Dedifferentiated amniotic fluid mesenchymal stem cell (primary cell): ENCODE measurements around the gene NAP1L5.

ENCODE experiments used
- DNase-seq: peaks from one replicate; pipeline ENCODE4 v3.0.0-alpha.2; 2016; ENCODE audit errors: extremely low spot score

Gene NAP1L5

GRCh38 chr4:88722276-88722780 is 24.7 kb upstream of the NAP1L5 start:
- no peak for DNase-seq

- DNase-seq = no peak
These were observed 23.1 kb upstream of the NAP1L5 start for GRCh38 chr4:88720451-88721428.

- no peak for DNase-seq
These were observed 21.8 kb upstream of the NAP1L5 start for GRCh38 chr4:88719381-88719780.

- no peak for DNase-seq
These were observed 20.5 kb upstream of the NAP1L5 start for GRCh38 chr4:88718098-88718497.

GRCh38 chr4:88713782-88714181 is 16.2 kb upstream of the NAP1L5 start:
- DNase-seq = no peak

GRCh38 chr4:88709989-88710388 is 12.4 kb upstream of the NAP1L5 start:
- no peak for DNase-seq

- peak; percentile 72 for DNase-seq
These were observed 8.9 kb upstream of the NAP1L5 start for GRCh38 chr4:88706574-88706973.

- peak; percentile 40 for DNase-seq
These were observed 8.3 kb upstream of the NAP1L5 start for GRCh38 chr4:88705805-88706492.

- DNase-seq = no peak
These were observed 7.6 kb upstream of the NAP1L5 start for GRCh38 chr4:88705223-88705622.

- DNase-seq = no peak
These were observed 5.2 kb upstream of the NAP1L5 start for GRCh38 chr4:88702782-88703181.

- no peak for DNase-seq
These were observed 890 bp upstream of the NAP1L5 start for GRCh38 chr4:88698519-88698918.

- DNase-seq = no peak
These were observed 488 bp downstream of the NAP1L5 start for GRCh38 chr4:88697141-88697540.

- DNase-seq = no peak
These were observed 999 bp downstream of the NAP1L5 start for GRCh38 chr4:88696630-88697029.

- DNase-seq = no peak
These were observed 3.8 kb downstream of the NAP1L5 start for GRCh38 chr4:88693792-88694191.

GRCh38 chr4:88690355-88690754 is 7.3 kb downstream of the NAP1L5 start:
- no peak for DNase-seq

- DNase-seq = no peak
These were observed 16.4 kb downstream of the NAP1L5 start for GRCh38 chr4:88681209-88681608.

- DNase-seq = no peak
These were observed 22.1 kb downstream of the NAP1L5 start for GRCh38 chr4:88675543-88675942.

- no peak for DNase-seq
These were observed 22.6 kb downstream of the NAP1L5 start for GRCh38 chr4:88674979-88675378.

GRCh38 chr4:88674565-88674964 is 23.1 kb downstream of the NAP1L5 start:
- DNase-seq = no peak

GRCh38 chr4:88673886-88674285 is 23.7 kb downstream of the NAP1L5 start:
- no peak for DNase-seq

GRCh38 chr4:88672987-88673386 is 24.6 kb downstream of the NAP1L5 start:
- no peak for DNase-seq

- DNase-seq = peak; percentile 35
These were observed 35.9 kb downstream of the NAP1L5 start for GRCh38 chr4:88661739-88662138.
